Hepatocyte (in vitro differentiated cells): ENCODE measurements around the gene CXorf65. TPM values are rescaled to one million over a fixed set of nuclear protein-coding genes. Genes with fewer than 3 reads are reported as not detected.
A peak's percentile ranks its signal among the peaks of the same experiment; 100 is the strongest.

ENCODE experiments used
- DNase-seq: peaks from one replicate; pipeline ENCODE4 v3.0.0-alpha.2; 2016; ENCODE audit warnings: low spot score
- H2AFZ ChIP-seq: fragments of 200-600 bp; sonication (generic); 2 replicates; pipeline ENCODE4 v1.6.0; 2016; ENCODE audit warnings: antibody characterized with exemption, mild to moderate bottlenecking
- H3K27ac ChIP-seq: fragments of 200-600 bp; sonication (generic); 2 replicates; pipeline ENCODE4 v1.5.1; 2016; ENCODE audit warnings: mild to moderate bottlenecking
- H3K27me3 ChIP-seq: fragments of 200-600 bp; sonication (generic); 2 replicates; pipeline ENCODE4 v1.6.1; 2016
- H3K36me3 ChIP-seq: fragments of 200-600 bp; sonication (generic); replicated peaks from 2 replicates; pipeline ENCODE4 v1.5.1; 2016; ENCODE audit warnings: low read depth; ENCODE audit not compliant: insufficient read depth
- H3K4me1 ChIP-seq: fragments of 200-600 bp; sonication (generic); 2 replicates; pipeline ENCODE4 v1.5.1; 2016; ENCODE audit warnings: mild to moderate bottlenecking, moderate library complexity; ENCODE audit not compliant: insufficient read depth
- H3K4me2 ChIP-seq: fragments of 200-600 bp; sonication (generic); 2 replicates; pipeline ENCODE4 v1.6.0; 2016
- H3K4me3 ChIP-seq: fragments of 200-600 bp; sonication (generic); 2 replicates; pipeline ENCODE4 v1.5.1; 2016; ENCODE audit warnings: mild to moderate bottlenecking
- H3K79me2 ChIP-seq: fragments of 200-600 bp; sonication (generic); 2 replicates; pipeline ENCODE4 v1.6.0; 2017; ENCODE audit warnings: mild to moderate bottlenecking
- H3K9me2 ChIP-seq: fragments of 200-600 bp; sonication (generic); replicated peaks from 2 replicates; pipeline ENCODE4 v1.6.0; 2017; ENCODE audit warnings: mild to moderate bottlenecking; ENCODE audit not compliant: insufficient read depth
- H3K9me3 ChIP-seq: fragments of 200-600 bp; sonication (generic); 2 replicates; pipeline ENCODE4 v1.5.1; 2016; ENCODE audit warnings: low read depth, mild to moderate bottlenecking
- H4K20me1 ChIP-seq: fragments of 200-600 bp; sonication (generic); 2 replicates; pipeline ENCODE4 v1.6.0; 2016; ENCODE audit warnings: mild to moderate bottlenecking; ENCODE audit not compliant: insufficient read depth, poor library complexity, severe bottlenecking
- CTCF ChIP-seq: fragments of 200-600 bp; sonication (generic); IDR thresholded peaks from 2 replicates; pipeline ENCODE4 v1.5.1; 2016; ENCODE audit warnings: antibody characterized with exemption, mild to moderate bottlenecking; ENCODE audit not compliant: poor library complexity
- EZH2 ChIP-seq: fragments of 200-600 bp; sonication (generic); IDR thresholded peaks from 2 replicates; pipeline ENCODE4 v1.6.1; 2016; ENCODE audit warnings: antibody characterized with exemption, mild to moderate bottlenecking, borderline replicate concordance
- EZH2phosphoT487 ChIP-seq: fragments of 200-600 bp; sonication (generic); IDR thresholded peaks from one replicate; pipeline ENCODE4 v1.6.1; 2018; ENCODE audit warnings: antibody characterized with exemption, mild to moderate bottlenecking, low read depth, moderate library complexity; ENCODE audit not compliant: unreplicated experiment, severe bottlenecking
- WGBS: methylation state at CpG from one replicate; pipeline ENCODE4 v1.1.6; 2016; ENCODE audit warnings: low lambda C conversion rate; ENCODE audit errors: missing lambda C conversion rate; 5-methylcytosine and 5-hydroxymethylcytosine counted together
- polyA plus RNA-seq: library from polyadenylated mRNA; unstranded; fragments of >200 nt; fragmentation: Nextera tagmentation; extraction: Ambion mirVana; gene quantifications from 2 replicates; pipeline ENCODE4 v1.2.1, GENCODE V29; 2016
- total RNA-seq: library from RNA; depleted of rRNA; stranded (reverse); fragments of >200 nt; gene quantifications from 2 replicates; pipeline ENCODE4 v1.2.3, GENCODE V29; 2014

CXorf65 gene
- total and polyA plus RNA-seq, 2 experiments from 2014 or later: not detected

- Histone ChIP-seq H3K4me1 (peaks cover 8% of the 10 kb centered on the region), H3K9me2 (no peaks in the 10 kb centered on the region), H3K27ac (peak within 1 kb of the TSS; percentile 90), H3K27me3 (no peaks in the 10 kb centered on the region), H3K9me3 (no peaks in the 10 kb centered on the region), H3K4me3 (no peak within 1 kb of the TSS), H4K20me1 (no peaks in the 10 kb centered on the region), H3K79me2 (no peaks in the 10 kb centered on the region), H2AFZ (no peak within 1 kb of the TSS), H3K4me2 (peak within 1 kb of the TSS; percentile 41), H3K36me3 (no peaks in the 10 kb centered on the region)
- TF ChIP-seq CTCF (no peak), EZH2 (no peak), EZH2phosphoT487 (no peak)
- WGBS: 68% methylated on average over 8 of the region's 8 CpGs
- DNase-seq: peak; percentile 56
Measured at GRCh38 chrX:71111141-71111843, 4.8 kb upstream of the CXorf65 start, which contains the start of gene IL2RG. Gene IL2RG (minus strand): TSS chrX:71111577. CDS start chrX:71111539, 38 bp downstream.

- no peaks in the 10 kb centered on the region for H4K20me1 ChIP-seq
- no peaks in the 10 kb centered on the region for H3K9me2 ChIP-seq
- no peak for DNase-seq
- H3K4me1 ChIP-seq: peaks cover 12% of the 10 kb centered on the region
- no peaks in the 10 kb centered on the region for H3K36me3 ChIP-seq
- H3K27me3 ChIP-seq: no peaks in the 10 kb centered on the region
- H3K79me2 ChIP-seq: no peaks in the 10 kb centered on the region
- no peak overlapping the region for H3K27ac ChIP-seq
- no peak overlapping the region for H2AFZ ChIP-seq
- no peak overlapping the region for H3K4me2 ChIP-seq
- H3K9me3 ChIP-seq: no peaks in the 10 kb centered on the region
- 90% methylated on average over 6 of the region's 6 CpGs for WGBS
- no peak overlapping the region for H3K4me3 ChIP-seq
- TF ChIP-seq EZH2phosphoT487: no peak
- TF ChIP-seq EZH2: no peak
- no peak for TF ChIP-seq CTCF
Measured at GRCh38 chrX:71109051-71109450, 2.5 kb upstream of the CXorf65 start.

- no peak for TF ChIP-seq CTCF
- peaks cover 24% of the 10 kb centered on the region for H3K4me1 ChIP-seq
Measured at GRCh38 chrX:71107762-71108360, 1.3 kb upstream of the CXorf65 start.

More at GRCh38 chrX:71107762-71108360, 1.3 kb upstream of the CXorf65 start:
- WGBS: 63% methylated on average over 9 of the region's 9 CpGs
- Histone ChIP-seq H3K9me2 (no peaks in the 10 kb centered on the region), H3K4me3 (no peak overlapping the region), H4K20me1 (no peaks in the 10 kb centered on the region), H2AFZ (no peak overlapping the region), H3K79me2 (no peaks in the 10 kb centered on the region), H3K4me2 (no peak overlapping the region), H3K9me3 (no peaks in the 10 kb centered on the region), H3K27ac (no peak overlapping the region), H3K36me3 (no peaks in the 10 kb centered on the region), H3K27me3 (no peaks in the 10 kb centered on the region)
- no peak for DNase-seq
